Measurements from ENCODE around the gene HCN2. TPM values are rescaled to one million over a fixed set of nuclear protein-coding genes. Genes with fewer than 3 reads are reported as not detected.
A peak's percentile ranks its signal among the peaks of the same experiment; 100 is the strongest.

The HCN2 gene
- total RNA-seq, 1 donor from 2014 or later: 0.84 TPM

GRCh38 chr19:662207-662961 lies 72.7 kb downstream of the HCN2 start:
- Mint-ChIP-seq H3K27me3 (ENCODE audit: low read depth) (peaks cover 5% of the 10 kb centered on the region), H3K4me3 (peak overlapping the region; percentile 86), H3K9me3 (no peaks in the 10 kb centered on the region), H3K36me3 (ENCODE audit: low read depth) (peaks cover 2% of the 10 kb centered on the region), H3K27ac (ENCODE audit: unreplicated experiment) (no peak overlapping the region), H3K4me1 (peaks cover 23% of the 10 kb centered on the region)
- TF ChIP-seq CTCF (conservative IDR thresholded peaks at IDR 0.05): no peak
- DNase-seq (ENCODE audit: low read depth, low spot score): no peak

- Mint-ChIP-seq H3K27me3 (ENCODE audit: low read depth) (peaks cover 5% of the 10 kb centered on the region), H3K4me1 (peaks cover 23% of the 10 kb centered on the region), H3K27ac (ENCODE audit: unreplicated experiment) (peak within 1 kb of the TSS; percentile 13), H3K4me3 (peak within 1 kb of the TSS; percentile 90), H3K36me3 (ENCODE audit: low read depth) (peaks cover 2% of the 10 kb centered on the region), H3K9me3 (no peaks in the 10 kb centered on the region)
- DNase-seq (ENCODE audit: low read depth, low spot score): peak; percentile 81
- no peak for TF ChIP-seq CTCF (conservative IDR thresholded peaks at IDR 0.05)
Observed at GRCh38 chr19:662962-663681, 73.4 kb downstream of the HCN2 start, which contains the start of gene RNF126. TSS of gene RNF126 (minus strand) at chr19:663214. CDS start at chr19:663121, 93 bp downstream.

DNA sequence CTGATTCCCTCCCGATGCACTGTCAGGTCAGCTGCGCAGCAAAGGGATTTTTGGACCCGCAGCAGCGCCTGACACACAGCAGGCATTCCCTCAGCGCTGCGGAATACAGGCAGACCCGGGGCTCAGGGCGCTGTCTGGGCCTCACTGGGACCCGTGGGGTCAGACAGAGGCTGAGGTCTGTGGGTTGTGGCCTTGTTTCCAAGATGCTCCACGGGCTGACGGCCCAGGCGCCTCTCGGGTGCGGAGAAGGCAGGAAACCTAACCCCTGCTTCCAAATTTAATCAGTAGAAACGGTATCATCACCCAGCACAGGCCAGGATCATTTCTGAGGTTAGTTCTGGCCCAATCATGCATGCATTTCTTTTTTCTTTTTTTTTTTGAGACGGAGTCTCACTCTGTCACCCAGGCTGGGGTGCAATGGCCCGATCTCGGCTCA lies 74.0 kb downstream of the HCN2 start:
- no peak for TF ChIP-seq CTCF (conservative IDR thresholded peaks at IDR 0.05)
- H3K4me1 Mint-ChIP-seq: peaks cover 23% of the 10 kb centered on the region
- H3K9me3 Mint-ChIP-seq: no peaks in the 10 kb centered on the region
- peak overlapping the region; percentile 13 for H3K27ac Mint-ChIP-seq (ENCODE audit: unreplicated experiment)
- peak overlapping the region; percentile 90 for H3K4me3 Mint-ChIP-seq
- DNase-seq (ENCODE audit: low read depth, low spot score): no peak
- peaks cover 2% of the 10 kb centered on the region for H3K36me3 Mint-ChIP-seq (ENCODE audit: low read depth)
- peaks cover 5% of the 10 kb centered on the region for H3K27me3 Mint-ChIP-seq (ENCODE audit: low read depth)

DNA sequence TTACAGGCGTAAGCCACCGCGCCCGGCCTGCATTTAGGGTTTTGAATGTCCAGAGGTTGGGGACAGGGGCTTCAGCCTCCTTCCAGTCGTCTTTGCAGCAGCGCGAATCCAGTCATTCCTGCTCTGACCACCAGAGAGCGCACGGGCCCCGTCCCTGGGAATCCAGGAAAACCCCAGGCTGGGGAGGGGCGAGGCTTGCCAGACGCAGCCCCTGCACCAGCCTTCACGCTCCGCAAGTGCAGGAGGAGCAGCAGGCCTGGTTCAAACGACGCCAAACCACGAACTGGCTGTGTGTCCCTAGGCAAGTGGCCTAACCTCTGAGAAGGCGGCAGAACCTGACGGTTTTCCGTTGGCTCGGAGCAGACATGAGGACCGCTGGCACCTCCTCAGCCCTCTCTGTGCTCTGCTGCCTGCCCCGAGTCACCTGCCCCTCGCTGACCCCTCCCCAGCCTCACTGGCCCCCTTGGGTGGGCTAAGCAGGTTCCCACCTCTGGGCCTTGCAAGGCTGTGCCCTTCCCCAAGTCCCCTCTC lies 75.3 kb downstream of the HCN2 start:
- Mint-ChIP-seq H3K36me3 (ENCODE audit: low read depth) (peaks cover 2% of the 10 kb centered on the region), H3K9me3 (no peaks in the 10 kb centered on the region), H3K4me1 (peaks cover 23% of the 10 kb centered on the region), H3K27me3 (ENCODE audit: low read depth) (peaks cover 5% of the 10 kb centered on the region), H3K4me3 (peak overlapping the region; percentile 90), H3K27ac (ENCODE audit: unreplicated experiment) (no peak overlapping the region)
- TF ChIP-seq CTCF (conservative IDR thresholded peaks at IDR 0.05): peak; percentile 93
- peak; percentile 98 for DNase-seq (ENCODE audit: low read depth, low spot score)

Other genes with a start within 250 kb of the HCN2 start
- 43.8 and 45.8 TPM in 2 replicates for gene MIER2, start 245.1 kb upstream of the HCN2 start, total RNA-seq
- 5.6 and 6.7 TPM in 2 replicates for gene C2CD4C, start 180.7 kb upstream of the HCN2 start, total RNA-seq
- gene SHC2, start 128.8 kb upstream of the HCN2 start, total RNA-seq: 39.0 and 45.2 TPM in 2 replicates
- 0.75 and 1.1 TPM in 2 replicates for gene MADCAM1, start 93.4 kb upstream of the HCN2 start, total RNA-seq
- 22.3 TPM in 2 replicates for gene TPGS1, start 82.4 kb upstream of the HCN2 start, total RNA-seq
- 106 and 111 TPM in 2 replicates for gene CDC34, start 58.1 kb upstream of the HCN2 start, total RNA-seq
- gene GZMM, start 45.8 kb upstream of the HCN2 start, total RNA-seq: not detected in 2 replicates
- 564 and 613 TPM in 2 replicates for gene BSG, start 17.3 kb upstream of the HCN2 start, total RNA-seq
- 69.7 and 71.1 TPM in 2 replicates for gene POLRMT, start 43.7 kb downstream of the HCN2 start, total RNA-seq
- 0.51 and 0.84 TPM in 2 replicates for gene FGF22, start 50.0 kb downstream of the HCN2 start, total RNA-seq
- gene RNF126, start 73.3 kb downstream of the HCN2 start, total RNA-seq: 50.6 and 55.9 TPM in 2 replicates
- gene FSTL3, start 86.5 kb downstream of the HCN2 start, total RNA-seq: 7.7 and 8.9 TPM in 2 replicates
- not detected in 2 replicates for gene PRSS57, start 105.6 kb downstream of the HCN2 start, total RNA-seq
- 45.1 and 52.1 TPM in 2 replicates for gene PALM, start 119.1 kb downstream of the HCN2 start, total RNA-seq
- gene MISP, start 161.2 kb downstream of the HCN2 start, total RNA-seq: 0.14 TPM in 1 of 2 replicates, not detected in the other
- 674 and 701 TPM in 2 replicates for gene PTBP1, start 207.6 kb downstream of the HCN2 start, total RNA-seq
- gene PLPPR3, start 232.1 kb downstream of the HCN2 start, total RNA-seq: 46.3 and 50.9 TPM in 2 replicates
- 0.30 and 0.68 TPM in 2 replicates for gene AZU1, start 238.0 kb downstream of the HCN2 start, total RNA-seq

Measured in neural crest cell (in vitro differentiated cells).